ENCODE data around the gene FBXO45.

DNA sequence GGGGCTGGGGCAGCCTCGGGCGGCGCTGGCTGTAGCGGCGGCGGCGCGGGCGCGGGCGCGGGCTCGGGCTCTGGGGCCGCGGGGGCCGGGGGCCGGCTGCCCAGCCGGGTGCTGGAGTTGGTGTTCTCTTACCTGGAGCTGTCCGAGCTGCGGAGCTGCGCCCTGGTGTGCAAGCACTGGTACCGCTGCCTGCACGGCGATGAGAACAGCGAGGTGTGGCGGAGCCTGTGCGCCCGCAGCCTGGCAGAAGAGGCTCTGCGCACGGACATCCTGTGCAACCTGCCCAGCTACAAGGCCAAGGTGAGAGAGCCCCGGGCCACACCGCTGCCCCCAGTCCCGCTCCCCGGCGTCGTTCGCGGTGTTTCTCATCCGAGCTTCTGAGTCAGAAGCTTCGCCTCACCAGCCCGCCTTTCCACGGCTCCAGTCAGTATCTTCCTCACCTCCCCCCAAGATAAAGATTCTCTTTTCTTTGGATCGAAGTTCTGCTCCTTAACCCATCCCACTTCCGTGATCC is 600 bp downstream of the FBXO45 start:
- TF ChIP-seq CTCF (IDR thresholded peaks at IDR 0.05) (no peak), POLR2A (IDR thresholded peaks at IDR 0.05) (no peak)

Data from testis (tissue), 2 donors.